HCEC 1CT (cell line): ENCODE data around the gene NFIA.

Source experiments
- DNase-seq: peaks from one replicate; pipeline ENCODE4 v3.0.0-alpha.2; 2017

NFIA gene

GRCh38 chr1:61284248-61284854, 202.0 kb downstream of the NFIA start:
- no peak for DNase-seq

DNA sequence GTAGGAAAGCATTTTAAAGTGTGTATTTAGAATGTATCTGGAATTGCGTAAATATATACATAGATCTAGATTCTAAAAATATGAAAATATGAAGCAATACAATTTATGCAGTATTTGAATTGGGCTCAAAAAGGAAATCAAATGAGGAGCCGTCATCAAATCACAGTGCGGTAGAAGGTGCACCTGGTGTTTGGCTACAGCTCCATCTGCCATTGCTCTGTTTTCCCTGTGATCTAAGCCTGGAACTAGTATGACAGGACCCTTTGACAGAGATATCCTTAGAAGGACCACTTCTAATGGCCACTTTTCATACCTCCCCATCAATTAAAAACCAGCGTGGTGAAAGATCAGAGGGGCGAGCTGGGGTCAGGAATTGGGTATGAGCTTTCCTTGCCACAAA, 202.6 kb downstream of the NFIA start:
- no peak for DNase-seq

- DNase-seq, result peak; percentile 25
Observed at GRCh38 chr1:61285371-61285885, 203.1 kb downstream of the NFIA start.

DNA sequence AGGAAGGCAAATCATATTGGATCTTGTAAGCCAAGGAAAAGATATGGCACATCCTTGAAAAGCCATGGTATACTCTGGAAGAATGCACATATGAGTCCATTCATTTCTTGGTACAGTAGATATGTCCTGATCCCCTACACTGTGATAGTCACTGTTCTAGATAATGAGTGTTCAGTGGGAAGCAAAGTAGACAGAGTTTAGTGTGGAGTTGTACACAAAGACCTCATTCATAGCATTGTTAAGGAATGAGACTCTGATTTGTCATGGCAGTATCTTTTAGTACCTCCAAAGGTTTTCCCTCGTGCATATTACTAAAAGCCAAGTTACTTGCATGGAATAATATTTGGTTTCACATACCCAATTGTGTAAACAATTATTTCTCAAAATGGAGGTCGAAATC, 204.7 kb downstream of the NFIA start:
- DNase-seq, result peak; percentile 71

DNA sequence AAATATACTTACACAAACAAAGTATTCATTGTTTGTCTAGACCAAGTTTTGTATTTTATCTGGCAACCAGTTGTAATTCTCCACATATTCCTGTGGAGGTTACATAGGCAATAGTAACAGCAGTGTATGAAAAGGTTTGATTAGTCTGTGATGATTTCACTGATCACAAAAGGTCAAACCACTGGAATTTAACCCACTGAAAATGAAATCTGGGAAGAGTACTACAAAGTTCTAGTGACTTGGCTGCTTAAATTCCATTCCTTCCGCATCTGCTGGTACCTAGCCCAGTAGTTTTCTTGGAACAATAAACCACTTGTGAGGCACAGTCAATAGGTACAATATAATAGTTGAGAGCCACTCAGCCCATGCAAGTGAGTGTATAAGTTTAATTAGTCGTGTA, 205.4 kb downstream of the NFIA start:
- peak; percentile 89 for DNase-seq

DNA sequence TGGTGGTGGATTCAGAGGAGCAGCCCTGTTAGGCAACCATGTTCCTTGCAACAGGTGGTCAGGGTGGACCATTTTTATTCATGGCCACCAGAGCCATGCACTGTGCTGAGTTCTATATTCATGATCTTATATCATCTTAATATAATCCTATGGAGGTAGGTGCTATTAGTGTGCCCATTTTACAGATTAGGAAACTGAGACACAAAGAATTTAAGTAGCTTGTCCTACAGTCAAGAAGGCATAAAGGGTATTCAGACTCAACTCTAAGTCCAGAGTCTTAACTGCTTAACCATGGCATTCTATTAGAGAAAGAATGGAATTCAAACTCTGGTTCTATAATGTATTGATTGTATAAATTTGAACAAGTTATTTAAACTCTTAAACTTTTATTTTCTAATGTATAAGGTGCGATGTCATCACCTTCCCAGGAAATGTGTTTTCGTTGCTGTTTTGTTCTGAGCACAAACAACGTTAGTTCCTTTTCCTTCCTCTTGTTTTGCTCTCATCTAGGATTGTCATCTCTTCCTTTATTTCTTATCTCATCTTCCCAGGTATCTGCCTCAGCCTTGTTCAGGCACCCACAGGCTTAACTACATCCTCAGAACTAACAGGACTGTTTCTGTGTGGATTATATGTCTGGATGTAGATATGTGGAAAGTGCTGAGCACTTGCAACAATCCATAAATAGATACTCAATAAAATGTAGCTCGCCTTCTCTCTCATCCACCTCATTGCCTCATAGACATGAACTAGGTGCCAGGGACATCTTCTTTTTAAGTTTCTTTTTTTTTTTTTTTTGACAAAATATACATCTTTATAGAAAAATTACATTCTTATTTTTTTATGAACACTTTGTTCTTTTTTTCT, 207.1 kb downstream of the NFIA start:
- DNase-seq, result no peak

GRCh38 chr1:61290525-61290924, 208.2 kb downstream of the NFIA start:
- no peak for DNase-seq

DNA sequence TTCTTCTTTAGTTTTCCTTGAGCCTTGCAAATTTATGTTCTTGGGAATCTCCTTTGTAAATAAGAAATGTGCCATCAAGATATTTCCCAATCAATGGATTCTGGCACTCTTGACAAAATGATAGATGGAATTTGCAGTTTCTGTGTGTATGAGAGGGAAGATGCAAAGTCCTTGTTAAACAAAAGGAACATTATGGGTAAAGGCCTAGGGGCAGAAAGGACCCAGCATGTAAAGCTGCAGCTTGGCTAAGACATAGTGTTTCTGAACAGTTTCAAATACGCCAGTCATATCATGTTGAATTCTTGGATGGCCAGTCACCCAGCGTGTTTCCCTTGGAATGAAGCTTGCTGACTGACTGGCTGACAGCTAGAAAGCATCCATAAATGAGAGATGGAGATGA, 210.8 kb downstream of the NFIA start:
- DNase-seq, result no peak

GRCh38 chr1:61293986-61294504, 211.7 kb downstream of the NFIA start:
- DNase-seq, result peak; percentile 82

GRCh38 chr1:61294930-61295329, 212.6 kb downstream of the NFIA start:
- DNase-seq, result no peak

DNA sequence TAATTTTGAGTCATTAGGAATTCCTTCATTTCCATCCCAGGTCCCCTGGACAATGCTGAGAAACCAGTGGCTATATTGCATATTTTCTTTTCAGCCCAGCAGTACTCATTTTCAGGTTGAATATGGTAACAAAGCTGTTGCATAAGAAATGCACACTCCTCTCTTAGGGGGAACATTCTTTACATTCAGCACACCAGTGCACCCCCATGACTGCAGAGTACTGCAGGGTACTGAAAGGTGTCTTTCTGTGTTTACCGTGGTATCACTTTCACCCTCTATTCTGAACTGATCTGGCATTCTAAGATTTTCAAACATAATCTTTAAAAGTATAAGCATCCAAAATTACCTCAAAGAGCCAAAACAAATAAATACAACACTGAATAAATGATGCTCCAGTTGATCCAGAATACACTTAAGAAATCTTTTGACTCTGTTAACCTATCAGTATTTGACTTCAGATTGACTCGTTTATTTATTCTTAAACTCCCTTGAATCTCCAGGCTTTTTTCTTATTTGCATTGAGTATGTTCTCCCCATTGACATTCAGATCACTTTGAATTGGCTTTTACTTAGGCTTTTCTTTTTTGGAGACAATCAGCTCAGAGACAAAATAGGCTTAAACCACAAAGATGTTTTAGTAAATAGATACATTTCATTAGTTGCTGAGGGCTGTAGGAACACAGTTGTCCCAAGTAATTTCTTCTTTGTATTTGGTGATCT, 213.6 kb downstream of the NFIA start:
- DNase-seq, result no peak

DNA sequence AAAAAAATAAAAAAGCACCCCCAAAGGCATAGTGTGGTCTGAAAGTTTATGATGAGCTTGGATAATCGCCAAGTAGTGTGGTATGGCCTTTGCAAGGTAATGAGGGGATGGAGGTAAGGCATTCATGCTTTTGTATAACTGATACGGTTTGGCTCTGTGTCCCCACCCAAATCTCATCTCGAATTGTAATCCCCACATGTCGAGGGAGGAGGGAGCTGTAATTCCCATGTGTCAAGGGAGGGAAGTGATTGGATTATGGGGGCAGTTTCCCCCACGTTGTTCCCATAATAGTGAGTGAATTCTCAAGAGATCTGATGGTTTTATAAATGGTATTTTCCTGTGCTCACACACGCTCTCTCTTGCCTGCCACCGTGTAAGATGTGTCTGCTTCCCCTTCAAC, 215.5 kb downstream of the NFIA start:
- no peak for DNase-seq

- DNase-seq, result no peak
Observed at GRCh38 chr1:61299463-61299862, 217.1 kb downstream of the NFIA start.

DNA sequence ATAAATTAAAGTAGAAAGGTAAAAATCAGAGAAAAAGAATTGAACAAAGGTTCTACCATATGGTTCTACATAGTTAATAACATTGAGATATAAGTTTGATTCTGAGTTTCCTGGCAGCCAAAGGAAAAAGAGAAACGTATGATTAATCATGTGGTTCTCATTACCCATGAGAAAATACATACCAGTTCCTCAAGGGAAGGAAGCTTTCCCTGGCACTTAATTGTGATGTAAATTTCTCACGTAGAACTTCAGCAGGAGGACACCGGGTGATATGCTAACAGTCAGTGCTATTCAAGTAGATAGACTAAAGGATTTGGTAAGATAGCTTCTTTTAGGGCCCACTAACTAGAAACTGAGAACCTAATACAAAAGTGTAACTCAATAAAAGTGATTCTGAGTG, 218.5 kb downstream of the NFIA start:
- DNase-seq, result no peak

DNA sequence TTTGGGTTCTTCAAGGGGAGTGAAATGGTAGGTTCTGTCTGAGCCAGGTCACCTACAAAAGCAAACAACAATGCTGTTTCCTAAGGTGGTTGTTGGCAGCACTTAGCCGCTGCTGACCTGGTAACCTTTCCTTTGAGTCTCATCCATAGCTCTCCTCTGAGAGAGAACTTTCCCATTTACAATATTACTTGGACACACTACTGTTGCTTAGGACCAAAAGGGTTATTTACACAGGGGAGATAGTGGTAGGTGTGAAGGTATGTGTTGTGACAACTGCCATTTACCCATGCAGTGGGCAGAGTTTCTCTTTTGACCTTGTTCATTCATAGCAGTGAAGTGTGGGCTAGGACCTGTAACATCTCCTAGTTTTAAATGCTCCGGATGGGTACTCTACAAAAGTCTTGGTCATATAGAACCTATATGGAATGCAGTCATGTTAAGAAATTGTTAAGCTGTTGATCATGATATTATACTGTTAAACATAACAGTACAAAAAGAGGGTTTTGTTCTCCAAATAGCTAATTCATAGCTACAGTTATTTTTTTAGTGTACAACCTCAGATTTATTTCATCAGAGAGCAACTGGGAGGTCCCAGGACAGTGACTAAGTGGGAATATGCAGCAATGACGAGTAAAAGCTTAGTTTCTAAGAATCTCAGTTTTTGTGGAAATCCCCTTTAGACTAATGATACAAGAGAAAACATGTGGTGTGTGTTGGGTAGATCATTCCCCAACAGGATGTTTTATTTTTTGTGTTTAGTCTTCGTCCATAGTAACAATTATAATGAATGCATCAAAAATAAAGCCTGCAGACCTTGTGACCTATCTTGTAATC, 219.7 kb downstream of the NFIA start:
- DNase-seq, result peak; percentile 76

DNA sequence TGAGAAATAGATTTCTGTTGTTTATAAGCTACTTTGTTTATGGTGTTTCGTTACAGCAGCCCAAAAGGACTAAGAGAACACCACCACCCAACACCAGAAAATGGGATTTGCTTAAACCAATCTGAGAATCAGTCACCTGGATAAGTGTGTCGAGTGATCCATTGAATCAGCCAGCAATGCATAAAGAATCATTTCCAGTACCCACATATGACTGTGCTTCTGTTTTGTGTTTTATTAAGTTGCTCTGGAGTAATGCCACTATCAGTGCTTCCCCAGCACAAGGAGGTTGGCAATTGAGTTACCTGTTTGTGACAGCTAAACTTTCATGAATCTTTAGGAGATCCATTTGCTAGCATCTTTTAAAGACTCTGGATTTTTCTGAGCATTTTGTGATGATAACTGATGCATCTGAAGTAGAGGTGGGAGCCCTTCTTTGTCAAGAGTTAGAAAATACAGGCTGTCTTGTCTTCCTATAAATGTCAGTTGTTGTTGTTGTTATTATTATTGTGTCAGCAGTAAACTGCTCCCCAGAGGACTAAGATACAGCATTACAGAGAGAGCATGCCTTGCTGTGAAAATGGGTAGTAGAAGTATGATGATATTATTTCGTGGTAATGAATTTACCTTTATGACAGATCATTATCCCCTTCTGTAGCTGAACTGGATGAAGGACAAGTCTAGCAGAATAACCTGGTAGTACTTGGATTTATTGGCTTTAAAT, 225.2 kb downstream of the NFIA start:
- no peak for DNase-seq

DNA sequence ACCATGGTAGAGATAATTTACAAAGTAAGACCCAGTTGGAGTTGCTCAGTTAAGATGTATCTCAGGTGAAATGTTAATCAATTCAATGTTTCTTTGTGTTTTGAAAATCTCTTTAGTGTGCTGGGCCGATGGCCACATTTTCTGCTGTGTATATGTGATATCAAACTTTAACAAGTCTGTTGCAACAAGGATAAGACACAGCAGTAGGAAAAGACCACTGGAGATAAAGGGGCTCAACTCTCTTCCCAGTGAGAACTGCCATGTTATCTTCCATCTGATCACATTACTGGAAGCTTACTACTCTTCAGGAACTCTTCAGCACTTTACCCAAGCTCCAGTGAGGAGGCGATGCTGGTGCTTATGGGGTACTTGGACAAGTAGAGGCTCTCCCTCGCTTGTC, 227.7 kb downstream of the NFIA start:
- no peak for DNase-seq

- DNase-seq, result no peak
Observed at GRCh38 chr1:61310538-61310937, 228.2 kb downstream of the NFIA start.

- no peak for DNase-seq
Observed at GRCh38 chr1:61313906-61314422, 231.6 kb downstream of the NFIA start.

DNA sequence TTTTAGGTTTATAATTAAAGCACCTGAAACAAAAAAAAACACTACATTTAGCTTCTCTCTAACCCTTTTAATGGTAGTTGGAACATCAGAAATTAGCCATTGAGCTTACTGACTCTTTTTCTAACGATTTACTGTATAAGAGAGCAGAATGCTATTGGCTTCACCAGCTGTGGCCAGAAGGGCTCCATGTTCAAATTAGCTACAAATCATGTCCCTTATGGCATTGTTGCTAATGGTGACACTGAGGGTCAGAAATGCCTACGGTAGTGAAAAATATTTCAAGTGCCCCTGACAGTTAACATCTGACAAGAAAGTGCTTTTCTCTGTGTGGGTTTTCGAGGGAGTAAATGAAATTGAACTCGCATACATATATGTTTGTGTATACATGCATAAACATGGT, 232.7 kb downstream of the NFIA start:
- no peak for DNase-seq

DNA sequence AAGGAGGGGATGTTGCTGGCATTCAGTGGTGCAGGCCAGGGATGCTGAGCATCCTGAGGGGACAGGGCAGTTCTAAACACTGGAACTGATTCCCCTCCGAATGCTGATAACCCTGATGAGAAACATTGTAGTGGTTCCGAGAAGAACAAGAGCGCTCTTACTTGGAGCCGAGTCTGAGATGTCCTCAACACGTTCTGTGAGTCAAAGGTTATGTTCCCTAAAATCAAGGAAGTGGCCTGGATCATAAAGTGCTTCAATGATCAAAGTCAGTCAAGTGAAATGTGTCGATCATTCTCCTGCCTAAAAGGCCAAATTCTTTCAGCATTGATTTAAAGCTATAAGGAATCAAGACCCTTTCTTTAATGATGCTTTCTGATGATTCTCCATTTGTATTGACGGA, 234.1 kb downstream of the NFIA start:
- no peak for DNase-seq
